ENCODE results near the gene LRFN4. TPM values are rescaled to one million over a fixed set of nuclear protein-coding genes. Genes with fewer than 3 reads are reported as not detected.

The LRFN4 gene
- total RNA-seq, 2 experiments from 2014 or later: 16.4 to 17.0 TPM

DNA sequence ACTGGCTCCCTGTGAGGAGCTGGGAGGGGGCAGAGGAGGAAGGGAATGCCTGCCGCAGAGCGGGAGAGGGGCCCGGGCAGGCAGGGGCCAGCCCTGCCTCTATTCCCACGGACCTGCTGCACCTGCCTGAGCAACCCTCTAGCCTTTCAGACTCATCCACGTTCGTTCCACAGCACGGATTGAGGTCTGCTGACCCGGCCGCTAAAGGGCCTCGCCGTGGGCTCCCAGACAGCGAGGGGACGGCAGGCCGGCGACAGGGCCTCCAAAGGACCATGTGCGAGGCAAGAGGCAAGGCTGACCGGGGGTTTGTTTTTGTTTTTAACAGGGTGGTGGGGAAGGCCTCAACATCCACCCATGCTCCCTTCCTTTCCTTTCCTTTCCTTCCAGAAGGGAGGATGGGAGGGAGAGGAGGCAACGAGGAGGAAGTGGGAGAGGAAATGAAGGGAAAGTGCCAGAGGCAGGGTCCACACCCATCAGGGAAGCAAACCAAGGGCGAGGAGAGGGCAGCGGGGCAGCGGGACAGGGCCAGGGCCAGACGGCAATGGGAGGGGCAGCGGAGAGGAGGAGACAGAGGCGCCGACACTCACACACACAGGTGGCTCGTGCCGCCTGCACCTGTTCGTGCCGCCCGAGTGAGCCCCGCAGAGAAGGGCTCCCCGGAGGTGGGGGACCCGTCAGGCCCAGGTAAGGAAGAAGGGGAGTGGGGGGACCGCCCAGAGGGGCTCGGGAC, 7.5 kb downstream of the LRFN4 start:
- Mint-ChIP-seq H3K4me1 (peaks cover 6% of the 10 kb centered on the region), H3K4me3 (no peak overlapping the region), H3K9me3 (no peaks in the 10 kb centered on the region), H3K27ac (no peak overlapping the region), H3K36me3 (no peaks in the 10 kb centered on the region), H3K27me3 (no peaks in the 10 kb centered on the region)
- ATAC-seq (ENCODE audit: low read depth) (no peak), DNase-seq (no peak)
- POLR2A ChIA-PET: interaction anchor here (0.5 to 1.4 kb wide), 2 partner anchors 21 to 32 kb away, joined by 3 to 5 read pairs; partner anchors contain the start of gene RCE1

DNA sequence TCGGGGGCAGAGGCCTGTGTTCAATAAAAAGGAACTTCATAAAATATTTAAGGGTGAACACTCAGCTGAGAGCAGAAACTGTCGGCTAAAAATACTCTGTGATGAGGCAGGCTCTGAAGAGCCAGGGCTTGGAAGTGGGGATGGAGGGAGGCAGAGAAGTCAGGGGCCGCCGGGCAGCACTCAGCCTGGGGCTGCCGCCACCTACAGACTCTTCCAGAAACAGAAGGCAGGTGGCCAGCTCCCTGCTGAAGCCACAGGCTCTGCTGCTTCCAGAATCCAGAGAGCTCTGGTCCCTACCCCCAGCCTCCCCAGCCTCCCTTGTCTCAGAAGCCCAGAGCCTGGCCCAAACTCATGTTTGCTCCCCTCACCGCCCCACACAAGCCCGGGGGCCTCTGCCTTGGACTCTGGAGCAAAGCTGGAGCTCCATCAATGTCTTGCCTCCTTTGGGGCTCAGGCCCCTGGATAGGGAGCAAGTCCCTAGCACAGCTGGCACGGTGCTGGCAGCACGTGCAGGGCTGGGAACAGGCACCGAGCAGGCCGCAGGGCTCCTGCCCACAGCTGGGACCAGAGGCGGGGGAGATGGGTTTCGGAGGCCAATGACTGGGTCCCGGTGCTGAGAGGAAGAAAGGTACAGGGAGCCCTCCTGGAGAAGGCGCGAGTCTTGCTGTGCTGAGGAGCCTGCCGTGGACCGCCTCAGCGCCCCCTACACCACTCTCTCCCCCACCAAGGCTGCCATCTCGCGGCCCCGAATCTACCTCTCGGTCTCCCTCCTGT, 8.2 kb downstream of the LRFN4 start:
- Mint-ChIP-seq H3K27me3 (no peaks in the 10 kb centered on the region), H3K36me3 (no peaks in the 10 kb centered on the region), H3K27ac (no peak overlapping the region), H3K4me1 (peaks cover 6% of the 10 kb centered on the region), H3K9me3 (no peaks in the 10 kb centered on the region), H3K4me3 (no peak overlapping the region)
- no peak for ATAC-seq (ENCODE audit: low read depth)
- POLR2A ChIA-PET: interaction anchor here (0.5 to 1.4 kb wide), 2 partner anchors 22 to 33 kb away, joined by 3 to 5 read pairs; partner anchors contain the start of gene RCE1
- DNase-seq: no peak

GRCh38 chr11:66866007-66866406, 9.1 kb downstream of the LRFN4 start:
- ATAC-seq (ENCODE audit: low read depth) (no peak), DNase-seq (no peak)
- Mint-ChIP-seq H3K9me3 (no peaks in the 10 kb centered on the region), H3K27ac (no peak overlapping the region), H3K36me3 (no peaks in the 10 kb centered on the region), H3K4me3 (no peak overlapping the region), H3K4me1 (peaks cover 6% of the 10 kb centered on the region), H3K27me3 (no peaks in the 10 kb centered on the region)
- POLR2A ChIA-PET: no interaction called here

GRCh38 chr11:66866511-66866986, 9.7 kb downstream of the LRFN4 start:
- Mint-ChIP-seq H3K27ac (no peak overlapping the region), H3K4me3 (no peak overlapping the region), H3K4me1 (peaks cover 6% of the 10 kb centered on the region), H3K36me3 (no peaks in the 10 kb centered on the region), H3K9me3 (no peaks in the 10 kb centered on the region), H3K27me3 (no peaks in the 10 kb centered on the region)
- POLR2A ChIA-PET: interaction anchor here (1.5 kb wide), 1 partner anchor 11 kb away, joined by 6 read pairs; no protein-coding TSS in a partner anchor
- ATAC-seq (ENCODE audit: low read depth) (no peak), DNase-seq (no peak)

GRCh38 chr11:66867425-66868040, 10.7 kb downstream of the LRFN4 start:
- H3K27me3 Mint-ChIP-seq: no peaks in the 10 kb centered on the region
- no peak overlapping the region for H3K27ac Mint-ChIP-seq
- POLR2A ChIA-PET: interaction anchor here (1.5 kb wide), 1 partner anchor 12 kb away, joined by 6 read pairs; no protein-coding TSS in a partner anchor
- H3K4me1 Mint-ChIP-seq: peaks cover 6% of the 10 kb centered on the region
- ATAC-seq (ENCODE audit: low read depth): no peak
- no peaks in the 10 kb centered on the region for H3K36me3 Mint-ChIP-seq
- DNase-seq: no peak
- no peaks in the 10 kb centered on the region for H3K9me3 Mint-ChIP-seq
- no peak overlapping the region for H3K4me3 Mint-ChIP-seq

DNA sequence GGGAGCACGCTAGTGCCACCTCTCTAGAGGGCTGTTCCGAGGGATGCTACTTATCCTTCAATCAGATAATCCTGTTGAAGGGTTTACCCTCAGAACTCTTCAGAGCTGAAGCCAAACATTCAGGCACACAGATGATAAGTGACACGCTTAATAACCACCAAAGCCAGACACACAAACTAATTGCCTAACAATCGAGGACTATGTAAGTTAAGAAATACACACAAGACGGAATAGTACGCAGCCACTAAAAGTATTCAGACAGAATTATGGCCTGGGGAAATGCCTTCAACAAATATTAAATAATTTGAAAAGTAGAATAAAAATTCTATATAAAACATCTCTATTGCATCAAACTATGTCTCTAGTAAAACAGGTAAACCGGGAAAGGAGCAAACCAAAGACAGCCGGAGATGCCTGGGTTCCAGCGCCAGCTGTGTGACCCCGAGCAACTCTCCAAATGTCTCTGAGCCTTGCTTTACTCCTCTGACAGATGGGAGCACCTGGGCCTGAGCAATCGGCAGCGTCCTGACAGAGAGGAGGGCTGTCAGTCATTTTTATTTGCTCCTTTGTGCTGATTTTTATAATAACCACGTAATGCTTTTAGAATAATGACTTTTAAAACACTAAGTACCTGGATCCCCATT, 11.3 kb downstream of the LRFN4 start:
- Mint-ChIP-seq H3K9me3 (no peaks in the 10 kb centered on the region), H3K27me3 (no peaks in the 10 kb centered on the region), H3K27ac (no peak overlapping the region), H3K36me3 (no peaks in the 10 kb centered on the region), H3K4me1 (peaks cover 6% of the 10 kb centered on the region), H3K4me3 (peak overlapping the region; percentile 3)
- ATAC-seq (ENCODE audit: low read depth) (no peak), DNase-seq (no peak)
- POLR2A ChIA-PET: no interaction called here

- H3K36me3 Mint-ChIP-seq: no peaks in the 10 kb centered on the region
- ATAC-seq (ENCODE audit: low read depth) (peak; percentile 94), DNase-seq (peak; percentile 78)
- H3K4me3 Mint-ChIP-seq: peak overlapping the region; percentile 3
- POLR2A ChIA-PET: no interaction called here
- H3K4me1 Mint-ChIP-seq: peaks cover 6% of the 10 kb centered on the region
- H3K9me3 Mint-ChIP-seq: no peaks in the 10 kb centered on the region
- no peaks in the 10 kb centered on the region for H3K27me3 Mint-ChIP-seq
- H3K27ac Mint-ChIP-seq: no peak overlapping the region
These were observed 12.1 kb downstream of the LRFN4 start for GRCh38 chr11:66868726-66869566.

DNA sequence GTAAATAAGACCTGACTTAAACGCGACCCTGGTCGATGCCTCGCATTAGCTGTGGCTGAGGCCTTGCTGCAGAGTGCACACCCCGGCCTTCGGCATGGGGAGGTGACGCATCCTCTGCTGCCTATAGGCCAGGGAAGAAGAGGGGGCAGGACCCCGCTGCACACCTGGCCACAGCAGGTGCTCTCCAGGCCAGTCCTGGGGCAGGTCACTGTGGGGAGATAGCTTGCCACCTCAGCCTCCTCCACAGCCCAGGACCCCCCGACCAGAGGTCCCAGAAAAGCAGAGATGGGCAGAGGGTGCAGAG, 12.7 kb downstream of the LRFN4 start:
- H3K27ac Mint-ChIP-seq: no peak overlapping the region
- H3K36me3 Mint-ChIP-seq: no peaks in the 10 kb centered on the region
- no peaks in the 10 kb centered on the region for H3K27me3 Mint-ChIP-seq
- H3K9me3 Mint-ChIP-seq: no peaks in the 10 kb centered on the region
- peaks cover 6% of the 10 kb centered on the region for H3K4me1 Mint-ChIP-seq
- no peak overlapping the region for H3K4me3 Mint-ChIP-seq
- DNase-seq (no peak), ATAC-seq (ENCODE audit: low read depth) (no peak)
- POLR2A ChIA-PET: interaction anchor here (0.8 kb wide), 1 partner anchor 27 kb away, joined by 3 read pairs; no protein-coding TSS in a partner anchor

GRCh38 chr11:66870131-66870530, 13.3 kb downstream of the LRFN4 start:
- peaks cover 6% of the 10 kb centered on the region for H3K4me1 Mint-ChIP-seq
- H3K36me3 Mint-ChIP-seq: no peaks in the 10 kb centered on the region
- no peaks in the 10 kb centered on the region for H3K27me3 Mint-ChIP-seq
- DNase-seq (no peak), ATAC-seq (ENCODE audit: low read depth) (no peak)
- H3K9me3 Mint-ChIP-seq: no peaks in the 10 kb centered on the region
- POLR2A ChIA-PET: interaction anchor here (0.8 kb wide), 1 partner anchor 28 kb away, joined by 3 read pairs; no protein-coding TSS in a partner anchor
- no peak overlapping the region for H3K4me3 Mint-ChIP-seq
- H3K27ac Mint-ChIP-seq: no peak overlapping the region

GRCh38 chr11:66870616-66871520, 14.0 kb downstream of the LRFN4 start:
- DNase-seq: no peak
- Mint-ChIP-seq H3K4me3 (no peak overlapping the region), H3K4me1 (peaks cover 6% of the 10 kb centered on the region), H3K27me3 (no peaks in the 10 kb centered on the region), H3K9me3 (no peaks in the 10 kb centered on the region), H3K27ac (no peak overlapping the region), H3K36me3 (no peaks in the 10 kb centered on the region)
- POLR2A ChIA-PET: no interaction called here
- ATAC-seq (ENCODE audit: low read depth): no peak

DNA sequence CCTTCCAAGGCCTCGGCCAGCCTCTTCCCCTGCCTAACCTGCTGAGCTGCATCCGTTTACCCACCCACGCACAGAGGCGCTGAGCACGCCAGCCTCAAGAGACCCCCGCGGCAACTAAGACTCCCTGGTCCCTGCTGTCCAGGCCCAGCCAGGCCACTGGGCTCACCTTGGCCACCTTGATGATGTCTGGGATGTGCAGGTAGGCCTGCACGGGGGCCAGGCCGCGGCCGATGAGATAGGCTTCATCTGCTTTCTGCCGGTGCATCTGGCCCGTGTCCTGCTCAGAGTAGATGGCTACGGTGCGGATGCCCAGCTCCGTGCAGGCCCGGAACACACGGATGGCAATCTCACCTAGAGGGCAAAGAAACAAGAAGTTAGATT, 14.6 kb downstream of the LRFN4 start:
- Mint-ChIP-seq H3K4me1 (peaks cover 6% of the 10 kb centered on the region), H3K27ac (no peak overlapping the region), H3K27me3 (no peaks in the 10 kb centered on the region), H3K4me3 (no peak overlapping the region), H3K36me3 (no peaks in the 10 kb centered on the region), H3K9me3 (no peaks in the 10 kb centered on the region)
- POLR2A ChIA-PET: no interaction called here
- ATAC-seq (ENCODE audit: low read depth): no peak
- no peak for DNase-seq

- ATAC-seq (ENCODE audit: low read depth): no peak
- POLR2A ChIA-PET: no interaction called here
- Mint-ChIP-seq H3K27me3 (no peaks in the 10 kb centered on the region), H3K36me3 (no peaks in the 10 kb centered on the region), H3K4me1 (peaks cover 1% of the 10 kb centered on the region), H3K9me3 (no peaks in the 10 kb centered on the region), H3K27ac (no peak overlapping the region), H3K4me3 (no peak overlapping the region)
- DNase-seq: no peak
These were observed 17.4 kb downstream of the LRFN4 start for GRCh38 chr11:66874232-66874631.

Measured in activated naive CD8-positive, alpha-beta T cell treated with anti-CD3 and anti-CD28 coated beads, Interleukin-2, amount 10 ng/mL, durations not matched to agents 7 days and 5 days (primary cell).